H9 (cell line): Measurements from ENCODE around the gene CDK6. TPM values are rescaled to one million over a fixed set of nuclear protein-coding genes. Genes with fewer than 3 reads are reported as not detected.

Experiments
- DNase-seq: peaks from one replicate; pipeline ENCODE4 v3.0.0-alpha.2; 2017
- H2AFZ ChIP-seq: one replicate; pipeline ENCODE4 v1.6.1; 2013; ENCODE audit warnings: mild to moderate bottlenecking, low read length, control low read depth, moderate library complexity
- H2AK5ac ChIP-seq: 2 replicates; pipeline ENCODE4 v1.6.1; 2013; ENCODE audit warnings: low read length, control low read depth, mixed read lengths; ENCODE audit not compliant: insufficient read length
- H2BK120ac ChIP-seq: one replicate; pipeline ENCODE4 v1.6.1; 2013; ENCODE audit warnings: low read depth, mild to moderate bottlenecking, low read length, control low read depth, inconsistent platforms; ENCODE audit not compliant: poor library complexity, severe bottlenecking
- H2BK12ac ChIP-seq: 2 replicates; pipeline ENCODE4 v1.6.1; 2013; ENCODE audit warnings: low read length, control low read depth, mixed read lengths, low read depth; ENCODE audit not compliant: insufficient read length
- H2BK15ac ChIP-seq: 2 replicates; pipeline ENCODE4 v1.6.1; 2013; ENCODE audit warnings: low read depth, low read length, control low read depth
- H2BK20ac ChIP-seq: one replicate; pipeline ENCODE4 v1.6.1; 2013; ENCODE audit warnings: low read depth, mild to moderate bottlenecking, low read length, control low read depth, inconsistent platforms; ENCODE audit not compliant: poor library complexity, severe bottlenecking
- H2BK5ac ChIP-seq: 2 replicates; pipeline ENCODE4 v1.6.1; 2013; ENCODE audit warnings: low read length, control low read depth, mixed read lengths; ENCODE audit not compliant: insufficient read length
- H3K14ac ChIP-seq: 2 replicates; pipeline ENCODE4 v1.6.1; 2013; ENCODE audit warnings: low read length, control low read depth; ENCODE audit not compliant: insufficient read depth
- H3K18ac ChIP-seq: 2 replicates; pipeline ENCODE4 v1.6.1; 2013; ENCODE audit warnings: low read depth, mild to moderate bottlenecking, mixed read lengths, low read length, control low read depth; ENCODE audit not compliant: insufficient read length
- H3K23ac ChIP-seq: 2 replicates; pipeline ENCODE4 v1.6.1; 2013; ENCODE audit warnings: low read length, control low read depth, mixed read lengths, low read depth; ENCODE audit not compliant: insufficient read length
- H3K23me2 ChIP-seq: 2 replicates; pipeline ENCODE4 v1.6.1; 2013; ENCODE audit warnings: low read depth, mild to moderate bottlenecking, mixed read lengths, low read length, control low read depth; ENCODE audit not compliant: insufficient read length, poor library complexity, severe bottlenecking
- H3K27ac ChIP-seq: 2 replicates; pipeline ENCODE4 v1.5.1; 2013; ENCODE audit warnings: low read length, control low read depth, mixed read lengths, low read depth; ENCODE audit not compliant: insufficient read length
- H3K27me3 ChIP-seq: 2 replicates; pipeline ENCODE4 v1.6.1; 2013; ENCODE audit warnings: low read length, control low read depth, inconsistent platforms; ENCODE audit not compliant: insufficient read depth
- H3K4ac ChIP-seq: 2 replicates; pipeline ENCODE4 v1.6.1; 2013; ENCODE audit warnings: low read depth, mild to moderate bottlenecking, control low read depth, inconsistent platforms, low read length, moderate library complexity
- H3K4me1 ChIP-seq: 2 replicates; pipeline ENCODE4 v1.6.1; 2013; ENCODE audit warnings: low read length, control low read depth, inconsistent platforms; ENCODE audit not compliant: insufficient read depth
- H3K4me2 ChIP-seq: 2 replicates; pipeline ENCODE4 v1.6.1; 2013; ENCODE audit warnings: low read length, control low read depth, mixed read lengths; ENCODE audit not compliant: insufficient read length, insufficient read depth
- H3K56ac ChIP-seq: 2 replicates; pipeline ENCODE4 v1.6.1; 2013; ENCODE audit warnings: low read depth, mild to moderate bottlenecking, mixed read lengths, low read length, control low read depth; ENCODE audit not compliant: insufficient read length
- H3K79me1 ChIP-seq: 2 replicates; pipeline ENCODE4 v1.6.1; 2013; ENCODE audit warnings: low read depth, mild to moderate bottlenecking, moderate library complexity, low read length, control low read depth, inconsistent platforms; ENCODE audit not compliant: insufficient read depth, poor library complexity, severe bottlenecking
- H3K79me2 ChIP-seq: 2 replicates; pipeline ENCODE4 v1.6.1; 2013; ENCODE audit warnings: low read length, control low read depth, inconsistent platforms; ENCODE audit not compliant: insufficient read depth
- H3K9ac ChIP-seq: 2 replicates; pipeline ENCODE4 v1.6.1; 2013; ENCODE audit warnings: low read length, control low read depth, mixed read lengths; ENCODE audit not compliant: insufficient read length; ENCODE audit errors: extremely low read depth
- H3K9me3 ChIP-seq: one replicate; pipeline ENCODE4 v1.6.1; 2013; ENCODE audit warnings: low read depth, low read length, inconsistent platforms; ENCODE audit not compliant: control insufficient read depth
- H3T11ph ChIP-seq: one replicate; pipeline ENCODE4 v1.6.1; 2013; ENCODE audit warnings: mild to moderate bottlenecking, low read length, control low read depth, inconsistent platforms
- H4K20me1 ChIP-seq: one replicate; pipeline ENCODE4 v1.6.1; 2013; ENCODE audit not compliant: control insufficient read depth, insufficient read length, insufficient read depth
- H4K5ac ChIP-seq: 2 replicates; pipeline ENCODE4 v1.6.1; 2013; ENCODE audit warnings: low read depth, mild to moderate bottlenecking, mixed read lengths, low read length, control low read depth; ENCODE audit not compliant: insufficient read length
- H4K8ac ChIP-seq: replicated peaks from 2 replicates; pipeline ENCODE4 v1.6.1; 2013; ENCODE audit warnings: low read length, control low read depth, mixed read lengths, low read depth; ENCODE audit not compliant: insufficient read length
- H4K91ac ChIP-seq: 2 replicates; pipeline ENCODE4 v1.6.1; 2013; ENCODE audit warnings: low read depth, mild to moderate bottlenecking, moderate library complexity, mixed read lengths, low read length, control low read depth; ENCODE audit not compliant: insufficient read length
- H3K27ac Mint-ChIP-seq, 3 experiments: 2 replicates in 2 of 3; 3 replicates in 1 of 3; pipeline ENCODE4 v1.8.0; 2020 to 2021; ENCODE audit warnings: mixed read lengths in 3 of 3, mild to moderate bottlenecking in 1 of 3, moderate library complexity in 1 of 3
- H3K27me3 Mint-ChIP-seq: 2 replicates; pipeline ENCODE4 v1.8.0; 2021; ENCODE audit warnings: low read depth, mild to moderate bottlenecking, moderate library complexity, mixed read lengths
- H3K36me3 Mint-ChIP-seq, 3 experiments: 2 replicates in 2 of 3; 3 replicates in 1 of 3; pipeline ENCODE4 v1.8.0; 2020 to 2021; ENCODE audit warnings: low read depth in 3 of 3, mixed read lengths in 3 of 3; ENCODE audit not compliant: insufficient read depth in 1 of 3
- H3K4me1 Mint-ChIP-seq, 2 experiments: 2 replicates each; pipeline ENCODE4 v1.8.0; 2020; ENCODE audit warnings: mixed read lengths in 2 of 2
- H3K4me3 Mint-ChIP-seq, 2 experiments: 2 replicates in 1 of 2; 3 replicates in 1 of 2; pipeline ENCODE4 v1.8.0; 2020 to 2021; ENCODE audit warnings: mild to moderate bottlenecking in 2 of 2, mixed read lengths in 2 of 2, moderate library complexity in 1 of 2
- H3K9me3 Mint-ChIP-seq, 2 experiments: 2 replicates in 1 of 2; 3 replicates in 1 of 2; pipeline ENCODE4 v1.8.0; 2020; ENCODE audit warnings: mild to moderate bottlenecking in 2 of 2, mixed read lengths in 2 of 2, moderate library complexity in 1 of 2
- CTCF ChIP-seq: fragments of 200-600 bp; sonication (generic); conservative IDR thresholded peaks from 3 replicates; pipeline ENCODE4 v1.8.0; 2021; ENCODE audit warnings: antibody characterized with exemption, mild to moderate bottlenecking
- WGBS: extraction: QIAGEN DNeasy Blood & Tissue Kit; methylation state at CpG from one replicate; pipeline ENCODE4 v1.1.7; 2013; ENCODE audit warnings: missing lambda C conversion rate, low lambda C conversion rate, mixed read lengths; ENCODE audit not compliant: insufficient read length; ENCODE audit errors: extremely low coverage; 5-methylcytosine and 5-hydroxymethylcytosine counted together
- total RNA-seq: library from RNA; stranded (reverse); gene quantifications from 2 replicates; pipeline ENCODE4 v1.2.1, GENCODE V29; 2021

The CDK6 gene
- total RNA-seq, 1 experiment from 2014 or later = 30.0 TPM

- H3K79me1 ChIP-seq = no peaks in the 10 kb centered on the region
- H3K23ac ChIP-seq = no peak overlapping the region
- H4K91ac ChIP-seq = no peak overlapping the region
- DNase-seq = no peak
- H3T11ph ChIP-seq = no peak overlapping the region
- H3K27ac Mint-ChIP-seq = peak overlapping the region in 1 of 3 experiments; percentile 5; a peak in 1 of 7 replicates
- H3K18ac ChIP-seq = no peak overlapping the region
- no peak overlapping the region for H2BK15ac ChIP-seq
- no peak overlapping the region for H2AK5ac ChIP-seq
- H3K4me1 ChIP-seq = peaks cover 6% of the 10 kb centered on the region; the same call in 1 of the 2 replicates
- H3K9ac ChIP-seq = no peak overlapping the region
- 0 out of 2 replicates have a peak, but pooled peaks cover 2% of the 10 kb centered on the region for H3K79me2 ChIP-seq
- no peak overlapping the region for H2BK120ac ChIP-seq
- H4K5ac ChIP-seq = no peak overlapping the region
- H3K4me1 Mint-ChIP-seq = peaks cover 70 to 73% of the 10 kb centered on the region in 2 experiments
- no CpG with 5 or more reads among the region's 3 CpGs for WGBS
- no peak overlapping the region for H3K14ac ChIP-seq
- no peaks in the 10 kb centered on the region; a peak in 2 of 5 replicates for H3K9me3 Mint-ChIP-seq
- no peak overlapping the region for H2BK20ac ChIP-seq
- H3K56ac ChIP-seq = no peak overlapping the region
- H3K9me3 ChIP-seq = no peaks in the 10 kb centered on the region
- H3K4me2 ChIP-seq = no peak overlapping the region
- no peaks in the 10 kb centered on the region for H3K27me3 ChIP-seq
- H3K36me3 Mint-ChIP-seq = peaks cover 0 to 2% (median 1%) of the 10 kb centered on the region in 3 experiments; a peak in 2 of 7 replicates
- no peak overlapping the region for H2BK5ac ChIP-seq
- no peak overlapping the region for H3K4me3 Mint-ChIP-seq
- H2BK12ac ChIP-seq = no peak overlapping the region
- H3K27ac ChIP-seq = no peak overlapping the region
- H2AFZ ChIP-seq = no peak overlapping the region
- no peak overlapping the region for H4K8ac ChIP-seq
- TF ChIP-seq CTCF = no peak
- H4K20me1 ChIP-seq = no peaks in the 10 kb centered on the region
- no peaks in the 10 kb centered on the region for H3K27me3 Mint-ChIP-seq
- H3K4ac ChIP-seq = no peak overlapping the region
- peaks cover 6% of the 10 kb centered on the region for H3K23me2 ChIP-seq
These were observed 8.8 kb downstream of the CDK6 start for GRCh38 chr7:92827464-92828120.
